Activated naive CD4-positive, alpha-beta T cell treated with anti-CD3 and anti-CD28 coated beads, Interleukin-2, amount 10 ng/mL, durations not matched to agents 7 days and 5 days (primary cell): ENCODE measurements around the gene CDK6.

Experiments
- CTCF ChIA-PET: fragments of 350-600 bp; sonication (Branson Sonifier 250); formaldehyde crosslinking; loops from one replicate; lab custom pipeline; 2021; ENCODE audit warnings: antibody characterized with exemption; lab: Charles Lee
- DNase-seq: peaks from one replicate; pipeline ENCODE4 v3.0.0-alpha.2; 2020
- H3K27ac Mint-ChIP-seq: one replicate; pipeline ENCODE4 v1.8.0; 2021; ENCODE audit warnings: mild to moderate bottlenecking, moderate library complexity, mixed read lengths
- H3K27me3 Mint-ChIP-seq: one replicate; pipeline ENCODE4 v1.8.0; 2021; ENCODE audit warnings: mild to moderate bottlenecking, mixed read lengths
- H3K36me3 Mint-ChIP-seq: one replicate; pipeline ENCODE4 v1.8.0; 2021; ENCODE audit warnings: mixed read lengths
- H3K4me1 Mint-ChIP-seq: one replicate; pipeline ENCODE4 v1.8.0; 2021; ENCODE audit warnings: mixed read lengths
- H3K4me3 Mint-ChIP-seq: one replicate; pipeline ENCODE4 v1.8.0; 2021; ENCODE audit warnings: mild to moderate bottlenecking, moderate library complexity, mixed read lengths
- H3K9me3 Mint-ChIP-seq: one replicate; pipeline ENCODE4 v1.8.0; 2021; ENCODE audit warnings: mixed read lengths

CDK6 gene

GRCh38 chr7:92783260-92784201 lies 52.8 kb downstream of the CDK6 start:
- CTCF ChIA-PET = interaction anchor here (0.6 kb wide), 1 partner anchor 34 kb away, joined by 3 read pairs; no protein-coding TSS in a partner anchor
- H3K9me3 Mint-ChIP-seq = peaks cover 2% of the 10 kb centered on the region
- DNase-seq = no peak
- peaks cover 37% of the 10 kb centered on the region for H3K36me3 Mint-ChIP-seq
- H3K27ac Mint-ChIP-seq = no peak overlapping the region
- no peak overlapping the region for H3K4me3 Mint-ChIP-seq
- H3K27me3 Mint-ChIP-seq = no peaks in the 10 kb centered on the region
- H3K4me1 Mint-ChIP-seq = peaks cover 36% of the 10 kb centered on the region

GRCh38 chr7:92782855-92783254 lies 53.5 kb downstream of the CDK6 start:
- Mint-ChIP-seq H3K4me3 (no peak overlapping the region), H3K4me1 (peaks cover 36% of the 10 kb centered on the region), H3K9me3 (peaks cover 2% of the 10 kb centered on the region), H3K27ac (peak overlapping the region; percentile 25), H3K36me3 (peaks cover 35% of the 10 kb centered on the region), H3K27me3 (no peaks in the 10 kb centered on the region)
- CTCF ChIA-PET = interaction anchor here (1.0 kb wide), 1 partner anchor 41 kb away, joined by 3 read pairs; no protein-coding TSS in a partner anchor
- DNase-seq = no peak

- no peak overlapping the region for H3K27ac Mint-ChIP-seq
- no peaks in the 10 kb centered on the region for H3K27me3 Mint-ChIP-seq
- peaks cover 3% of the 10 kb centered on the region for H3K9me3 Mint-ChIP-seq
- no peak overlapping the region for H3K4me3 Mint-ChIP-seq
- H3K36me3 Mint-ChIP-seq = peaks cover 40% of the 10 kb centered on the region
- no peak for DNase-seq
- peaks cover 36% of the 10 kb centered on the region for H3K4me1 Mint-ChIP-seq
- CTCF ChIA-PET = interaction anchor here (1.0 kb wide), 1 partner anchor 40 kb away, joined by 3 read pairs; no protein-coding TSS in a partner anchor
These were observed 54.1 kb downstream of the CDK6 start for GRCh38 chr7:92782236-92782635.

GRCh38 chr7:92781117-92781720 lies 55.2 kb downstream of the CDK6 start:
- H3K27ac Mint-ChIP-seq = no peak overlapping the region
- H3K27me3 Mint-ChIP-seq = no peaks in the 10 kb centered on the region
- no peak for DNase-seq
- H3K9me3 Mint-ChIP-seq = peaks cover 7% of the 10 kb centered on the region
- peaks cover 36% of the 10 kb centered on the region for H3K4me1 Mint-ChIP-seq
- peaks cover 48% of the 10 kb centered on the region for H3K36me3 Mint-ChIP-seq
- CTCF ChIA-PET = interaction anchor here (1.0 kb wide), 1 partner anchor 52 kb away, joined by 3 read pairs; no protein-coding TSS in a partner anchor
- no peak overlapping the region for H3K4me3 Mint-ChIP-seq

- Mint-ChIP-seq H3K4me3 (no peak overlapping the region), H3K27me3 (no peaks in the 10 kb centered on the region), H3K27ac (no peak overlapping the region), H3K9me3 (peaks cover 7% of the 10 kb centered on the region), H3K4me1 (peaks cover 27% of the 10 kb centered on the region), H3K36me3 (peaks cover 55% of the 10 kb centered on the region)
- no peak for DNase-seq
- CTCF ChIA-PET = no interaction called here
These were observed 57.4 kb downstream of the CDK6 start for GRCh38 chr7:92778972-92779371.

- H3K27me3 Mint-ChIP-seq = no peaks in the 10 kb centered on the region
- no peak for DNase-seq
- H3K27ac Mint-ChIP-seq = no peak overlapping the region
- H3K36me3 Mint-ChIP-seq = peaks cover 60% of the 10 kb centered on the region
- CTCF ChIA-PET = no interaction called here
- peaks cover 20% of the 10 kb centered on the region for H3K4me1 Mint-ChIP-seq
- H3K4me3 Mint-ChIP-seq = no peak overlapping the region
- peaks cover 7% of the 10 kb centered on the region for H3K9me3 Mint-ChIP-seq
These were observed 58.4 kb downstream of the CDK6 start for GRCh38 chr7:92777993-92778392.

- no peak for DNase-seq
- Mint-ChIP-seq H3K4me1 (peaks cover 17% of the 10 kb centered on the region), H3K4me3 (no peak overlapping the region), H3K27ac (no peak overlapping the region), H3K27me3 (no peaks in the 10 kb centered on the region), H3K36me3 (peaks cover 50% of the 10 kb centered on the region), H3K9me3 (peaks cover 7% of the 10 kb centered on the region)
- CTCF ChIA-PET = no interaction called here
These were observed 62.6 kb downstream of the CDK6 start for GRCh38 chr7:92773808-92774207.

- Mint-ChIP-seq H3K4me1 (peaks cover 38% of the 10 kb centered on the region), H3K27ac (peak overlapping the region; percentile 58), H3K4me3 (no peak overlapping the region), H3K36me3 (peaks cover 55% of the 10 kb centered on the region), H3K27me3 (no peaks in the 10 kb centered on the region), H3K9me3 (no peaks in the 10 kb centered on the region)
- CTCF ChIA-PET = no interaction called here
- no peak for DNase-seq
These were observed 66.5 kb downstream of the CDK6 start for GRCh38 chr7:92769844-92770243.

- peaks cover 38% of the 10 kb centered on the region for H3K4me1 Mint-ChIP-seq
These were observed 67.0 kb downstream of the CDK6 start for GRCh38 chr7:92769394-92769699.

GRCh38 chr7:92768501-92769393 lies 67.6 kb downstream of the CDK6 start:
- CTCF ChIA-PET = interaction anchor here (1.7 kb wide), 1 partner anchor 63 kb away, joined by 3 read pairs; no protein-coding TSS in a partner anchor

More at GRCh38 chr7:92769394-92769699, 67.0 kb downstream of the CDK6 start:
- CTCF ChIA-PET = no interaction called here
- H3K27me3 Mint-ChIP-seq = no peaks in the 10 kb centered on the region
- DNase-seq = no peak
- H3K4me3 Mint-ChIP-seq = no peak overlapping the region
- no peaks in the 10 kb centered on the region for H3K9me3 Mint-ChIP-seq
- H3K27ac Mint-ChIP-seq = no peak overlapping the region
- H3K36me3 Mint-ChIP-seq = peaks cover 54% of the 10 kb centered on the region

GRCh38 chr7:92767437-92767836 lies 68.9 kb downstream of the CDK6 start:
- Mint-ChIP-seq H3K36me3 (peaks cover 49% of the 10 kb centered on the region), H3K27me3 (no peaks in the 10 kb centered on the region), H3K27ac (no peak overlapping the region), H3K4me3 (no peak overlapping the region), H3K4me1 (peaks cover 36% of the 10 kb centered on the region), H3K9me3 (no peaks in the 10 kb centered on the region)
- CTCF ChIA-PET = interaction anchor here (1.7 kb wide), 1 partner anchor 64 kb away, joined by 3 read pairs; no protein-coding TSS in a partner anchor
- DNase-seq = no peak

More at GRCh38 chr7:92768501-92769393, 67.6 kb downstream of the CDK6 start:
- Mint-ChIP-seq H3K4me1 (peaks cover 38% of the 10 kb centered on the region), H3K4me3 (no peak overlapping the region), H3K36me3 (peaks cover 55% of the 10 kb centered on the region), H3K27me3 (no peaks in the 10 kb centered on the region), H3K9me3 (no peaks in the 10 kb centered on the region), H3K27ac (peak overlapping the region; percentile 11)
- DNase-seq = no peak

- peaks cover 54% of the 10 kb centered on the region for H3K36me3 Mint-ChIP-seq
- no peak for DNase-seq
- H3K27me3 Mint-ChIP-seq = no peaks in the 10 kb centered on the region
- no peak overlapping the region for H3K27ac Mint-ChIP-seq
- no peaks in the 10 kb centered on the region for H3K9me3 Mint-ChIP-seq
- CTCF ChIA-PET = interaction anchor here (0.5 to 1.0 kb wide), 3 partner anchors 11 to 67 kb away, joined by 3 read pairs; no protein-coding TSS in a partner anchor
- peaks cover 40% of the 10 kb centered on the region for H3K4me1 Mint-ChIP-seq
- no peak overlapping the region for H3K4me3 Mint-ChIP-seq
These were observed 69.8 kb downstream of the CDK6 start for GRCh38 chr7:92766461-92767003.

- DNase-seq = no peak
- CTCF ChIA-PET = interaction anchor here (1.0 to 1.1 kb wide), 3 partner anchors 10 to 67 kb away, joined by 3 read pairs; no protein-coding TSS in a partner anchor
- Mint-ChIP-seq H3K27ac (peak overlapping the region; percentile 33), H3K9me3 (no peaks in the 10 kb centered on the region), H3K4me3 (no peak overlapping the region), H3K36me3 (peaks cover 53% of the 10 kb centered on the region), H3K27me3 (no peaks in the 10 kb centered on the region), H3K4me1 (peaks cover 38% of the 10 kb centered on the region)
These were observed 70.6 kb downstream of the CDK6 start for GRCh38 chr7:92765725-92766124.
